GM18520 (cell line): ENCODE results near the gene AGAP1.

Experiments used
- ATAC-seq: cut with Tn5 transposase; IDR thresholded peaks from one replicate; pipeline ENCODE4 v1.9.1; 2021; ENCODE audit not compliant: unreplicated experiment

AGAP1 gene

GRCh38 chr2:235703711-235704295 is 210.0 kb downstream of the AGAP1 start:
- no peak for ATAC-seq

GRCh38 chr2:235705296-235705695 is 211.5 kb downstream of the AGAP1 start:
- ATAC-seq = no peak

DNA sequence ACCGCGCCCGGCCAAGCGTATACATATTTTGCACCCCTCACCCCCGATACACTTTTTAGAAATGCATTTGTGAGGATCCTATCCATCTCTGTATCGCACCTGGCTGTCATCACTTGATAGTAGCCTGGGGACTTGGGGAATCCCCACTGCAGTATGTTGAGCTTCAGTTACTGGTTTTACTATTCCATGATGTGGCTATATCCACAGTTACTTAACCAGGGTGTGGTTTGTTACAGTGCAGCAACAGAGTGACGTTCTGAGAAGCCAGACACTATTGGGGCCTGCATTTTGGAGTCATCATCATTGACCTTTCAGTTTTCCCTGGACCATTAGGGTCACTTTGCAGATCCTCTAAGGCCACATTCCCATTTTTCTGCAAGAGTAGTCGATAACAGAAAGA is 212.7 kb downstream of the AGAP1 start:
- no peak for ATAC-seq

DNA sequence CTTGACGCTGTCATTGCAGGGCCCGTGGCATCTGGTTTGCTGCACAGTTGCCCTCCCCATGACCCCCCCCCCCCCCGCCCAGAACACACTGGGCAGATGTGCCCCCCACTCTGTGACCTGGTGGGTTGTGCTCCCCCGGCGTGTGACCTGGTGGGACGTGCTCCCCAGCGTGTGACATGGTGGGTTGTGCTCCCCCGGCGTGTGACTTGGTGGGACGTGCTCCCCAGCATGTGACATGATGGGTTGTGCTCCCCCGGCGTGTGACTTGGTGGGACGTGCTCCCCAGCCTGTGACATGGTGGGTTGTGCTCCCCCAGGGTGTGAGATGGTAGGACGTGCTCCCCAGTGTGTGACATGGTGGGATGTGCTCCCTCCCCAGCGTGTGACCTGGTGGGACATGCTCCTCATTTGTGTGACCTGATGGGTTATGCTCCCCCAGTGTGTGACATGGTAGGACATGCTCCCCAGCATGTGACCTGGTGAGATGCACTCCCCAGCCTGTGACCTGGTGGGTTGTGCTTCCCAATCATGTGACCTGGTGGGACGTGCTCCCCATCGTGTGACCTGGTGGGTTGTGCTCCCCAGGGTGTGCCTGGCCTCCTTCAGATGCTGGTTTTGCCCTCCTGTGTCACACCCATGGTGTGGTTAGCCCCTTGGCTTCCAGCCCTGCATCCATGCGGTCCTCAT is 213.7 kb downstream of the AGAP1 start:
- ATAC-seq = no peak

DNA sequence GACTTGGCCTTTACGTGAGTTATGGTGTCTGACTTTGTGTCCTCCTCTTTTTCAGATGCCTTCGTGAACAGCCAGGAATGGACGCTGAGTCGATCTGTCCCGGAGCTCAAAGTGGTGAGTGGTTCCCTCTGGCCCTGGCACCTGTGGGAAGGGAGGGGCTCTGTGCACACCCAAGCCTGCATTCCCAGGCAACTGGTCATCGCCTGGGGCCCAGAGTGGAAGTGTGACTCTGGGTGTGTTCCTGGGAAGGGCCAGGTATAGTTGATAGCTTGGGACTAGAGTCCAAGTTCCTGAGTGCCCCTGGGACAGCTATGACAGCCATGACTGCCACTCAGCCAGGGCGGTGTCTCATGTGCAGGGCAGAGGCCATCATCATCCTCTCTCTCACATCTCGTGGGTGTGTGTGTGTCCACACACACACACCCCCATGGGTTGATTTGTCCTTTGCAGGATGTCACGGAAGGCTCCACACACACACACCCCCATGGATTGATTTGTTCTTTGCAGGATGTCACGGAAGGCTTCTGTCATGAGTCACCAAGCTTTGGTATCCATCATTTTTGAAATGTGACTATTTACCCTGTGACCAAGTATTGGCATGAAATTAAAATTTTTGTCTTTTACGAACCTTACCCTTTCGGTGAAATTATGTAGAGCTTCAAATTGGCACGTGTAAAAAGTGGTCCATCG is 215.4 kb downstream of the AGAP1 start:
- no peak for ATAC-seq

GRCh38 chr2:235709969-235710879 is 216.4 kb downstream of the AGAP1 start:
- ATAC-seq = no peak

DNA sequence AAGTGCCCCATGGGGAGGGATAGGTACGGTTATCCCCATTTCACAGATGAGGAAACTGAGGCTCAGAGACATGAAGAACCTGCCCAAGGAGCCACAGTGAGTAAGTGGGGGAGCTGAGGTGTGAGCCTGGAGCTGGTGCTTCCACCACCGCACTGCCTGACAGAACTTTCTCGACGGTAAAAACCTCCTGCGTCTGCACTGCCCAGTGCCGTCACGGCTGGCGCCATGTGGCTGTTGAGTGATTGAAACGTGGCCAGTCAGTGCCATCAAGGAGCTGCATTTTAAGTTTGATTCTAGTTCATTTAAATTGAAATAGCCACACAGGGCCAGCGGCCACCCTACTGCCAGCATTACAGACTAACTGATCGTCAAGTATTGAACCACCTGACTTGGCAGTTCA is 217.1 kb downstream of the AGAP1 start:
- ATAC-seq = no peak

DNA sequence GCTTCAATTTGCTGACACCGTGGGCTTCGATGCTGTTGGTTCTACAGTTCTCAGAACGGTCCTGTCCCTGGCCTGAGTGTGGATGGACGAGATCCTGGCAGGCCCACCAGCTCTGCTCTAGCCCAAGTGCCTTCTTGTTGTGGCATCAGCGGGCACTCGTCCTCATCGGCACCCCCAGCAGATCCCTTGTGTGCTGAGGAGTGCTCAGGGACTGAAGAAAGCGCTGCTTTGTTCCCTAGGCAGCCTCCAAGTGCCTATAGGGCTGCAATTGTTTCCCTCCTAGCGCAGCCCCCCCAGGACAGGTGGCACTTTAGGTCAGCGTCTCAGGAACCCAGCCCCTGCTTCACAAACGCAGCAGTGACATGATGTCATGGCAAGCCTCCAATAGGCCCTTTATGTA is 217.7 kb downstream of the AGAP1 start:
- ATAC-seq = no peak

GRCh38 chr2:235712176-235712575 is 218.3 kb downstream of the AGAP1 start:
- no peak for ATAC-seq

DNA sequence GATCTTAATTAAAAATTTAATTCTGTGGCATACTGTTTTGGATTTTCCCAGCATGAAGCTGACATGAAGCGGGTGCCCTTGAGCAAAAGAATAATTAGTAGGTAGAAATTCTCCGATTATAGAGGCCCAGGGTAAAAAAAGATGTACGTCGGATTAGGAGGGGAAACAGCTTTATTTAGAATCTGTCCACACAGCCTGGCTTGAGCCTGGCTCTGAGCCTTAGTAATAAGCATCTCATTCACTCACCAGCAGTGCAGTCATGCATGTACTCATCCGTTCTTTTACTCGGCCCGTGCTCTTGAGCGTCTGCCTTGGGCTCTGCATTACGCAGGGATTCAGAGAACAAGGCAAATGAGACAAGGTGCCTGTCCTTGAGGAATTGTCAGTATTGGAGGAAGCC is 219.3 kb downstream of the AGAP1 start:
- no peak for ATAC-seq

DNA sequence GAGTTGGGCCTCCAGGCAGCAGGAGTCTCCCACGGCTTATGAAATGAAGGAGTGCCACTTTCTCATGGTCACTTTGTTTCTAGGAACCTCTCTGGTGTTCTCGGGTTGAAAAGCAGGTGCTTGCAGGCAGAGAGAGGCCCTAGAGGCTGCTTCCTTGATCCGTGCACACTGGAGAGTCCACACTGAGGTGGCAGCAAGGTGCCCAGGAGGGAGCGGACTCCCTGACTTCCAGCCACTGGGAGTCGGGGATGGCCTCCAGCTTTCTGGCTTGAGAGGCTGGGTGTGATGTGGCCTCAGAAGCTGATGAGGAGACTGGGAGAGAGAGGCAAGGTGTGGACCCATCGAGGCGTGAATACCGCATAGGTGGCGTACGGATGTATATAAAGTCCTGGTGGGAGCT is 221.8 kb downstream of the AGAP1 start:
- ATAC-seq = no peak

- ATAC-seq = no peak
Observed at GRCh38 chr2:235716875-235717496, 223.1 kb downstream of the AGAP1 start.

- no peak for ATAC-seq
Observed at GRCh38 chr2:235719146-235719942, 225.5 kb downstream of the AGAP1 start.

- no peak for ATAC-seq
Observed at GRCh38 chr2:235721625-235722024, 227.8 kb downstream of the AGAP1 start.

DNA sequence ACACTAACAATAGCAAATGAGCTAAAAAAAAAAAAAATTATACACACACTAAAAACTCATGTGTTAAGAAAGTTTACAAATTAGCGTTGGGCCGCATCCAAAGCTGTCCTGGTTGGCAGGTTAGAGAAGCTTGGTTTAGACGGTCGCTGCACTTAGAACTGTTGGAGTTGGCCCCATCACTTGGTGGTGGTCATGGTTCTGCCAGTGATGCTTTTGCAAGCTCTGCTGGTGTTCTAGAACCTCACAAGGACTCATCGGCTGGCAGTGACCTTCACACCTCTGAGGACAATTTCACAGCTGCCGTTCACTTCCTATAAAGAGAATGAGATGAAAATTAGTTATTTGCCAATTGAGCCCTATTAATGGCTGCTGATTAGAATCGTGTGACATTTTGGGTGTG is 229.0 kb downstream of the AGAP1 start:
- ATAC-seq = no peak

DNA sequence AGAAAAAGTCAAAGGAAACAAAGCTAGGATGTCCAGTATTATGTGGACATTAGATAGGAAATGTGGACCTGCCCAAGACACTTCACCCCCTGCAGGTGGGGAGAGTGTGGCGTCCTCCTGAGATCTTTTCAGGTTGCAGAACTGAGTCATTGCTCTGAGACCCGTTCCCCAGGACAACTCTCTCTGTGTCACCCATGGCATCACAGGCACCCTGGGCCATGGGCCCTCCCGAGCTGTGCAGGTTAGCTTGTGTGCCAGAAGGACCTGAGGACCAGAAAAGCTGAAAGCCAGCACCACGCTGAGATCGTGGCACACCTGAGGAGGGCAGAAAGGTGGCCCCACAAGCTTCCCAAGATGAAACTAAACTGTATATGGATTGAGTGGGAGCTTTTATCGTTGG is 229.5 kb downstream of the AGAP1 start:
- no peak for ATAC-seq

- ATAC-seq = no peak
Observed at GRCh38 chr2:235723811-235724465, 230.1 kb downstream of the AGAP1 start.

GRCh38 chr2:235725016-235725489 is 231.2 kb downstream of the AGAP1 start:
- no peak for ATAC-seq

DNA sequence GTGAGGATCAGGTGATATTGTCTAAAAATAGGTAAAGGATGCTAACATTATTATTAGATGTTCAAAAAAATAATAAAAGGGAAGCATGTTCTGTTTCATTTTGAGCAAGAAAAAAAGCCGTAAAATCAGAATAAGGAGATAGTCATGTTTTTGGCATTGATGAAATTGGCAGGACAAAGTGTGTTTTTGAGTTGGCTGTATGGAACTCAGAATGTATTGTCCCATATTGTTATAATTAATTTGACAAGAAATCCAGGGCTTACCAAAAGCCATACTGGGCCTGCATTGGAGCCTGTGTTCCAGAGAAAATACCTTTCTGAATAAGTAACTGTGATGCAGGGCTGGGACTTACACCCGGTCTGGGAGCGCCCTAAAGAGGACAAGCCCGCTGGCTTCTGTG is 232.0 kb downstream of the AGAP1 start:
- ATAC-seq = no peak

DNA sequence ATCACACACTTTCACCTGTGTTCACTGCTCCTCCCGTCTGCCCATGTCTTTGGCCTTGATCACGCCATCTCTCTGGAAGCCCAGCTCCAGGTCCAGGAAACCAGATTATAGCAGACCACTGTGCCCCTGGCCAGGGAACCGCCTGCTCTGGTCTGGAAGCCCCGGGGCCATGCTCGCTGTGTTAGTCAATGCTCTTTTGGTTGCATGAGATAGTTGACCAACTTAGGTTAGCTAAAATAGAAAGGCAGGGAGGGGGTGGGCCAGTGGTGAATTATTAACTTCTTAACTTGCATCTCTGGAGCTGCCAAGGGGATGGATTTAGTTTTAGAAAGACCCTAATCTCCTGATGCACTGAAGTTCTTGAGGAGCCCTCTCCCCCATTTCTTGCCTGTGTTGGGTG is 232.7 kb downstream of the AGAP1 start:
- no peak for ATAC-seq
